Loucy (cell line): ENCODE results near the gene CACNA1C.

Experiments
- CTCF ChIP-seq: fragments of 200-600 bp; sonication (generic); conservative IDR thresholded peaks from 2 replicates; pipeline ENCODE4 v1.5.1; 2014; ENCODE audit warnings: mild to moderate bottlenecking, antibody characterized with exemption, low read length
- EZH2phosphoT487 ChIP-seq: fragments of 200-600 bp; IDR thresholded peaks from 2 replicates; pipeline ENCODE4 v1.6.1; 2018; ENCODE audit warnings: antibody characterized with exemption, mild to moderate bottlenecking, moderate library complexity, borderline replicate concordance

- TF ChIP-seq CTCF (no peak), EZH2phosphoT487 (no peak)
These were observed 186.6 kb downstream of the CACNA1C start for GRCh38 chr12:2239381-2239871.
